Measurements from ENCODE around the gene DKKL1. TPM values are rescaled to one million over a fixed set of nuclear protein-coding genes. Genes with fewer than 3 reads are reported as not detected.
A peak's percentile ranks its signal among the peaks of the same experiment; 100 is the strongest.

DKKL1 gene
- polyA plus RNA-seq, 1 of the 3 experiments (the other 2 are of a cell fraction) = 0.36 TPM

GRCh38 chr19:49395581-49396407 lies 32.1 kb downstream of the DKKL1 start:
- ChIA-PET POLR2A (no interaction called here), CTCF (interaction anchor here (8.8 kb wide), 1 partner anchor 48 kb away, joined by 149 read pairs; the partner anchor contains the start of gene SLC17A7)
- H2AFZ ChIP-seq (ENCODE audit: low read depth) = no peak overlapping the region
- no peak overlapping the region for H3K4me3 ChIP-seq (ENCODE audit: low read depth in 2 of 2, low read length in 1 of 2)
- peaks cover 0 to 2% of the 10 kb centered on the region in 2 experiments; a peak in 1 of 4 replicates for H3K4me1 ChIP-seq (ENCODE audit: control insufficient read depth in 1 of 2, insufficient read depth in 2 of 2, low read depth in 1 of 2, low read length in 1 of 2)
- DNase-seq = peak; percentile 9
- 67% methylated on average over 12 of the region's 15 CpGs for WGBS (ENCODE audit: low lambda C conversion rate)
- H3K9me3 ChIP-seq = no peaks in the 10 kb centered on the region
- peaks cover 22% of the 10 kb centered on the region for H3K27me3 ChIP-seq (ENCODE audit: insufficient read depth)
- H3K36me3 ChIP-seq (replicated peaks in 1 of 2; ENCODE audit: control insufficient read depth in 1 of 2, insufficient read depth in 2 of 2, low read length in 1 of 2) = no peaks in the 10 kb centered on the region
- no peak overlapping the region for H3K27ac ChIP-seq (ENCODE audit: low read depth in 2 of 2, low read length in 1 of 2)
- no peaks in the 10 kb centered on the region for H3K79me2 ChIP-seq (ENCODE audit: insufficient read depth)
- TF ChIP-seq MXI1 (IDR thresholded peaks at IDR 0.05; ENCODE audit: low read depth, low read length) (no peak), RFX5 (IDR thresholded peaks at IDR 0.05; ENCODE audit: low read length) (no peak), FOXM1 (IDR thresholded peaks at IDR 0.05; ENCODE audit: low read depth) (no peak), JUND (IDR thresholded peaks at IDR 0.05) (no peak), IRF3 (IDR thresholded peaks at IDR 0.05; ENCODE audit: low read depth, low read length) (no peak), YY1 (IDR thresholded peaks at IDR 0.05; ENCODE audit: low read depth) (no peak), NRF1 (IDR thresholded peaks at IDR 0.05; ENCODE audit: low read depth, low read length) (no peak), CHD2 (IDR thresholded peaks at IDR 0.05; ENCODE audit: low read length, partially characterized antibody) (no peak), RAD21 (IDR thresholded peaks at IDR 0.05; ENCODE audit: low read length) (no peak), EP300 (IDR thresholded peaks at IDR 0.05; ENCODE audit: borderline replicate concordance in 1 of 2, low read depth in 1 of 2, low read length in 1 of 2) (no peak), PBX3 (IDR thresholded peaks at IDR 0.05) (no peak), SIN3A (IDR thresholded peaks at IDR 0.05; ENCODE audit: borderline replicate concordance, low read depth, low read length) (no peak), FOXJ3 (CRISPR knock-in tag; IDR thresholded peaks at IDR 0.05) (no peak), ZBTB33 (IDR thresholded peaks at IDR 0.05; ENCODE audit: borderline replicate concordance, low read depth) (no peak)
- TF ChIP-seq, protein P1, sequence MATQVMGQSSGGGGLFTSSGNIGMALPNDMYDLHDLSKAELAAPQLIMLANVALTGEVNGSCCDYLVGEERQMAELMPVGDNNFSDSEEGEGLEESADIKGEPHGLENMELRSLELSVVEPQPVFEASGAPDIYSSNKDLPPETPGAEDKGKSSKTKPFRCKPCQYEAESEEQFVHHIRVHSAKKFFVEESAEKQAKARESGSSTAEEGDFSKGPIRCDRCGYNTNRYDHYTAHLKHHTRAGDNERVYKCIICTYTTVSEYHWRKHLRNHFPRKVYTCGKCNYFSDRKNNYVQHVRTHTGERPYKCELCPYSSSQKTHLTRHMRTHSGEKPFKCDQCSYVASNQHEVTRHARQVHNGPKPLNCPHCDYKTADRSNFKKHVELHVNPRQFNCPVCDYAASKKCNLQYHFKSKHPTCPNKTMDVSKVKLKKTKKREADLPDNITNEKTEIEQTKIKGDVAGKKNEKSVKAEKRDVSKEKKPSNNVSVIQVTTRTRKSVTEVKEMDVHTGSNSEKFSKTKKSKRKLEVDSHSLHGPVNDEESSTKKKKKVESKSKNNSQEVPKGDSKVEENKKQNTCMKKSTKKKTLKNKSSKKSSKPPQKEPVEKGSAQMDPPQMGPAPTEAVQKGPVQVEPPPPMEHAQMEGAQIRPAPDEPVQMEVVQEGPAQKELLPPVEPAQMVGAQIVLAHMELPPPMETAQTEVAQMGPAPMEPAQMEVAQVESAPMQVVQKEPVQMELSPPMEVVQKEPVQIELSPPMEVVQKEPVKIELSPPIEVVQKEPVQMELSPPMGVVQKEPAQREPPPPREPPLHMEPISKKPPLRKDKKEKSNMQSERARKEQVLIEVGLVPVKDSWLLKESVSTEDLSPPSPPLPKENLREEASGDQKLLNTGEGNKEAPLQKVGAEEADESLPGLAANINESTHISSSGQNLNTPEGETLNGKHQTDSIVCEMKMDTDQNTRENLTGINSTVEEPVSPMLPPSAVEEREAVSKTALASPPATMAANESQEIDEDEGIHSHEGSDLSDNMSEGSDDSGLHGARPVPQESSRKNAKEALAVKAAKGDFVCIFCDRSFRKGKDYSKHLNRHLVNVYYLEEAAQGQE (IDR thresholded peaks at IDR 0.05; ENCODE audit: low read depth, low read length) = no peak
- TF ChIP-seq, protein P2, sequence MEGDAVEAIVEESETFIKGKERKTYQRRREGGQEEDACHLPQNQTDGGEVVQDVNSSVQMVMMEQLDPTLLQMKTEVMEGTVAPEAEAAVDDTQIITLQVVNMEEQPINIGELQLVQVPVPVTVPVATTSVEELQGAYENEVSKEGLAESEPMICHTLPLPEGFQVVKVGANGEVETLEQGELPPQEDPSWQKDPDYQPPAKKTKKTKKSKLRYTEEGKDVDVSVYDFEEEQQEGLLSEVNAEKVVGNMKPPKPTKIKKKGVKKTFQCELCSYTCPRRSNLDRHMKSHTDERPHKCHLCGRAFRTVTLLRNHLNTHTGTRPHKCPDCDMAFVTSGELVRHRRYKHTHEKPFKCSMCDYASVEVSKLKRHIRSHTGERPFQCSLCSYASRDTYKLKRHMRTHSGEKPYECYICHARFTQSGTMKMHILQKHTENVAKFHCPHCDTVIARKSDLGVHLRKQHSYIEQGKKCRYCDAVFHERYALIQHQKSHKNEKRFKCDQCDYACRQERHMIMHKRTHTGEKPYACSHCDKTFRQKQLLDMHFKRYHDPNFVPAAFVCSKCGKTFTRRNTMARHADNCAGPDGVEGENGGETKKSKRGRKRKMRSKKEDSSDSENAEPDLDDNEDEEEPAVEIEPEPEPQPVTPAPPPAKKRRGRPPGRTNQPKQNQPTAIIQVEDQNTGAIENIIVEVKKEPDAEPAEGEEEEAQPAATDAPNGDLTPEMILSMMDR (IDR thresholded peaks at IDR 0.05) = no peak
- TF ChIP-seq, protein P3, sequence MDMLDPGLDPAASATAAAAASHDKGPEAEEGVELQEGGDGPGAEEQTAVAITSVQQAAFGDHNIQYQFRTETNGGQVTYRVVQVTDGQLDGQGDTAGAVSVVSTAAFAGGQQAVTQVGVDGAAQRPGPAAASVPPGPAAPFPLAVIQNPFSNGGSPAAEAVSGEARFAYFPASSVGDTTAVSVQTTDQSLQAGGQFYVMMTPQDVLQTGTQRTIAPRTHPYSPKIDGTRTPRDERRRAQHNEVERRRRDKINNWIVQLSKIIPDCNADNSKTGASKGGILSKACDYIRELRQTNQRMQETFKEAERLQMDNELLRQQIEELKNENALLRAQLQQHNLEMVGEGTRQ (IDR thresholded peaks at IDR 0.05; ENCODE audit: borderline replicate concordance, low read depth, low read length) = no peak
- no peaks in the 10 kb centered on the region for H4K20me1 ChIP-seq (ENCODE audit: insufficient read depth)
- H3F3A ChIP-seq (replicated peaks; ENCODE audit: insufficient read depth) = peaks cover 9% of the 10 kb centered on the region
- H3K9ac ChIP-seq = no peak overlapping the region
- no peak overlapping the region for H3K4me2 ChIP-seq
- H3K9me2 ChIP-seq = no peaks in the 10 kb centered on the region

All from SK-N-SH (cell line).